ENCODE measurements around the gene ERICH2.
"Not testable (repeated sequence)": the region's sequence is repeated elsewhere in the genome, so short reads cannot be mapped to it uniquely, and the experiment has no call there.

The ERICH2 gene

DNA sequence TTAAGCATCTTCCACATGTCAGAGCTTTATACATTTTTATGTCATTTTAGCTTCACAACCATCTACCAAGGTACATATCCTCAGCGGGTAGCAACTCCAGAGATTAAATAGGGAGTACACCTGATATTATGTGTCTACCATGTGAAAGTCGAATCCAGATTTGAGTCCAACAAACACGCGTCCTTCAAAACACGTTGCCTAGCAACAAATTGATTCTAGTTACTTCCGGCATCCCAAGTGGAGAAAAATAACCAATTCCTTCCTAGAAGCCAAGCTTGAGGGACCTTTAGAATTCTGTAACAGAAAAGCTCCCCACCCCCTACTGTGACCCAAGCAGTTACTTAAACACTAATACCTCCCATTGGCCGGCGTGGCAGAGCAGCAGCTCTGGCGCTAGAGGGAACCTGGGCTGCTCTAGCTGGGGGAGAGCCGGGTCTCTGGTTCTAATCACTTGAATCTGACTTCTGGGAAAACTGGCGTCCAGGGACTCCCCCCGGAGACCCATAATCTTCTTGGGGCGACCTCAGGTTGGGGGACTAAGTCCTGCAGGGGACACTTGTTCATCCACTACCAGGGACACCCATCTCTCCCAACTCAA lies at the start of gene ERICH2:
Gene ERICH2 (plus strand): TSS at position 371 of the 598 bp plus-strand sequence. CDS start 304 bp downstream, outside the sequence.
- peak; percentile 79 for DNase-seq

DNA sequence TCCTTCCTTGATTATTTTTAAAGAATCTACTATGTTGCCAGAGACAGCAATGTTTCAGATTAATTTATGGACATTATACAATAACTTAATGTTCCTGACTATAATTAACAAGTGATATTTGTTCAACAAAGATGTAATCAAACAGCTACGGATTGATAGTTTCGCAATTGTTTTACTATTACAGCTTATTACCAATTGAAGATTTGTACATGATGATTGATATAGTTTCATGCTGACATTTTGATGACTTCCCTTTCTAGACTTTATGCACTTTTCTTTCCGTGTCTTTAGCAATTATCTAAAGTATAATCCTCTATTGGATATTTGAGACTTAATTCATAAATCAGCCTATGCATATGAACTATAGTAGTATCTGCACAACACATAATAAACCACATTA lies 48.5 kb upstream of the ERICH2 start:
- no peak for DNase-seq

- no peak for DNase-seq
These were observed 47.9 kb upstream of the ERICH2 start for GRCh38 chr2:170722301-170722700.

GRCh38 chr2:170723446-170723958 lies 46.7 kb upstream of the ERICH2 start:
- DNase-seq = no peak

DNA sequence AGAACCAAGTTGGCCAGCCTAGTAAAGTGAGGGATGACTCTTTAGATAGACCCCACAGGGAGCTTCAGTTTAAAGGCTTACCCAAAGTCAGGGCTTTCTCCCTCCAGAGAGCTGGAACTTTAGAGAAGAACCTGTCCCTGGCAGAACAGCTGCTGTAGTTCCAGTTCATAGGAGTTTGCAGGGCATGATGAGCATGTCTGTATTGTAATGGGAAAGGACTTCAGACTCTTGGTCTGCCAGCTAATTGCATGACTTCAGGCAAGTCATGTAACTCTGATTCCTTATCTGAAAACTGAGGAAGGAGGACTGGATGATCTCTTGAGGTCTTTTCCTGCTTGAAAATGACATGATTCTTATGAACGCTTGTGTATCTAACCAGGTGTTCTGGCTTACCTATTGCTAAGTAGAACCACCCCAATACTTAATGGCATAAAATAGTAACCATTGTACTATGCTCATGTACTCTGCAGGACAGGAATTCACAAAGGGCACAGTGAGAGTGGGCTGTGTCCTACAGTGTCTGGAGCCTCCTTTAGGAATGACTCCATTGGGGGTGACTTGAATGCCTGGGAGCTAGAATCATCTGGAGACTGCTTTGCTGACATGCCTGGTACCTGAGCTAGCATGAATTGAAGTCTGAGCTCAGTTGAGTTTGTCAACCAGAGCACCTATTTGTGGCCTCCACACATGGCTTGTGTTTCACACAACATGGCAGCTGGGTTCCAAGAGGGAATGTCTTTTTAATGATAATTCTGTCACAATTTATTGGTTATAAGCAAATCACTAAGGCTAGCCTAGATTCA lies 36.2 kb upstream of the ERICH2 start:
- no peak for DNase-seq

DNA sequence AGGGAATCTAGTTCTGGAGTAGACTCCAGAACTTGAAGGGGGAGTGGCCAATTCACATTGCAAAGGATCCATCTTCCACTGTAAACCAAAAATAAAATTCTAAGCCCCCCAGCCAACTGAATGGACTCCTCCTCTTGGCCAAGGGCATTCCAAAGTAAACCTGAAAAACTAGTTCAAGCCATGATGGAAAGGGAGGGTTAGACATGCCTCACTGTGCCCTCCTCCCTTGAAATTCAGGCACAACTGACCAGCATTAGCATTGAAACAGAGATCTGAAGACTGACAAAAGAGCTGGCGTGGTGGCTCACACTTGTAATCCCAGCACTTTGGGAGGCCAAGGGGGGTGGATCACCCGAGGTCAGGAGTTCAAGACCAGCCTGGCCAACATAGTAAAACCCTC lies 35.6 kb upstream of the ERICH2 start:
- not testable (repeated sequence) for DNase-seq

GRCh38 chr2:170736628-170737027 lies 33.5 kb upstream of the ERICH2 start:
- DNase-seq = no peak

DNA sequence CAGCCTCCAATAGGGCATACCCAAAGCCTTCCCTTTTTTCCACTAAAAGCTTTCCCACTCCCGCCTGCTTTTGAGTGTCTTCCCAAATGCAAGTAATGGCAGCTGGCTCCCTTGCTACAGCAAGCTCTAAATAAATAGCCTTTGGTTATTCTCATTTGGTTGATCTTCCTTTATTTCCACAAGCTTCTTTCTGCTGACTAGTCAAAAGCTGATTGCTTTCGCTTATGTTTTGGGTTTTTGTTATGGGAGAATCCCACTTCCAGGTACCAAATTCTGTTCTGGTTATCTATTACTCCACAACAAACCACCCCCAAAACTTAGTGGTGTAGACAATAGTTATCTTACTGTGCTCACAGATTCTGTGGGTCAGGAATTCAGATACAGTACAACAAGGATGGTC lies 32.8 kb upstream of the ERICH2 start:
- DNase-seq = no peak

- DNase-seq = no peak
These were observed 32.4 kb upstream of the ERICH2 start for GRCh38 chr2:170737821-170738220.

DNA sequence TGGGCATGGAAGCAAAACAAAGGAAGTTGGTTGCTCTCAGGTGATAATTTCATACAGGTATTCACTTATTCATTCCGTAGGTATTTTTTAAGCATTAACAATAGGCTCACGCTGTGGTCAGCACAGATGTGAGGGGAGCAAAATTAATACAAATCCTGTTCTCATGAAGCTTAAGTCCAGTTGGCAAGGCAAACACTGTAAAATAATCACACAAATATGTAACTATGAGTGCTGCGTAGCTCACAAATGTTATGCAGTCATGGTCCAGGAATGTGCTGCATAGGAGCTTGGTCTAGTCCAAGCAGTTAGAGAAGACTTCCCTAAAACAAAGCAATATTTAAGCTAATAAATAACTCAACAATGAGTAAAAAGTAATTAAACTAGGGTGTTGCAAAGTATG lies 31.1 kb upstream of the ERICH2 start:
- DNase-seq = no peak

DNA sequence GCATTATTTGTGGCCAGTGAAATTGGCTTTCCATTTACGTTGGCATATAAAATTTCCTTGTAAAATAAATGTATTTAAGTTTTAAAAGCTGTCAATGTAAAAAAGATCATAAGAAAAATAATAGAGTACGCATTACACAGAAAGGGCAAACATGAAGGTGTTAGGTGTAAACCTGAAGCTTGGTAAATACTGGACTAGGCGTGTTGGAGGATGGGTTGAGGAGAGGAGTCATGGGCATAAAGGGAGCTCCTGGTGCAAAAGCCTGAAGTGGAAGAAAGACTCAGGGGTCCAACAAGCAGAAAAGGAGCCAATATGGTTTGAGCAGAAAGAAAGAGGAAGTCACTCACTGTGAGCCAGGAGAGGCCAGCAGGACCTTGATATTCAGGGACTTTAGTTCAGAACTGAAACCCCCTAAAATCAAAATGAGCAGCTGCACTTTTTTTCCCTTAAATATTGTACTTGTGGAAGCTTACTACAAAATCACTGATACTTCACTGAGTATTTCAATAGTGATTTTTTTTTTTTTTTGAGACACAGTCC lies 30.6 kb upstream of the ERICH2 start:
- DNase-seq = no peak

DNA sequence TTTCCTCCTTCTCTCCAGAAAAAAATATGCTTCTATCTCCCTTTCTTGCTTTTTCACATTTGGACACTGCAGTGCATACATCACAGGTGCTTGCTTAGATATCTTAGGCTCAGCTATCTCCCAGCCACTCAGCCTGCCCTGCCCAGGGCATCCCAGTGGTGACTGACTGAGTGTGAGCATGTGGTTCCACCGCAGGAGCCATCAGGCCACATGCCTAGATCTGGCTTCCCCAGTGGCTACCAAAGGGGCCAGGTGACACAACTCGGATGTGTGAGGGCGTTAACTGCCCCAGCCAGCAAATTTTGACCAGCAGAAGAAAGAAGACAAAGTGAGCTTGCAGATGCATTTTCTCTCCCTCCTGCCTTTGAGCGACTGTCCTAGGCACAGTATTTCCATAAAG lies 29.5 kb upstream of the ERICH2 start:
- no peak for DNase-seq

DNA sequence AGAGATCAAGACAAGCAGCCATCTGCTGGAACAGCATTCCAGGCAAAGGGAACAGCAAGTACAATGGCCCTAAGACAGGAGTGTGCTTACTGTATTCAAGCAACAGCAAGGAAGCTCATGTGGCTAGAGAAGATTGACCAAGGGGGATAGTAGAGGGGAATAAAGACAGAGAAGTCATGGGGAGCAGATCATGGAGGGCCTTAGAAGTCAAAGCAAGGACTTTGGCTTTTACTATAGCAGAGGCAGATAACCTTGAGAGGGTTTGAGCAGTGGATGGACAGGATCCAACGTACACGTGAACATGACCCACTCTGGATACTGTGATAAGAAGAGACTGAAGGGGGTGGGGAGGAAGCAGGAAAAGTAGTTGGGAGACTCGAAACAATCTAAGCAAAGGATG lies 28.2 kb upstream of the ERICH2 start:
- DNase-seq = no peak

DNA sequence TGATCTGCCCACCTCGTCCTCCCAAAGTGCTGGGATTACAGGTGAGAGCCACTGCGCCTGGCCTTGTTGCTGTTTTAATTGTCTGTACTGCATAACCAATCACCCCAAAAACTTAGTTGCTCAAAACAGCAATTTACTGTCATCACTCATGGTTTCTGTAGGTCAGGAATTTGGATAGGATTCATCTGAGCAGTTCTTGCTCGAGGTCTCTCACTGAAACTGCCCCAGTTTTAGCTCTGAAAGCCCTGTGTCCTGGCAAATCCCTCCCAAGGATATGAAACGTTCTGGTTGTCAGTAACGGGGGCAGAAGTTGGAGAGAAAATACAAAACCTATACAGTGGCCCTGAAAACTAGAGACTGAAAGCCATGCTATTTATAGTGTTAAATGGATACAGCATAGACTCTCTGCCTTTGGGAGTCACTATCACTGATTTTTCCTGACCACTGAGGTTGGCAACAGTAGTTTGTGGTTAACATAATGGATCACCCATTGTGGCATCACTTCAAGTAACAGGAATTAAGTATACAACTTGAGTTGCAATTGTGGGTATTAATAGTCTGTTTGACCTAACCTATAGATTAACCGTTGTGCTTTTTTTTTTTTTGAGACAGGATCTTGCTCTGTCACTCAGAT lies 27.2 kb upstream of the ERICH2 start:
- DNase-seq = no peak

DNA sequence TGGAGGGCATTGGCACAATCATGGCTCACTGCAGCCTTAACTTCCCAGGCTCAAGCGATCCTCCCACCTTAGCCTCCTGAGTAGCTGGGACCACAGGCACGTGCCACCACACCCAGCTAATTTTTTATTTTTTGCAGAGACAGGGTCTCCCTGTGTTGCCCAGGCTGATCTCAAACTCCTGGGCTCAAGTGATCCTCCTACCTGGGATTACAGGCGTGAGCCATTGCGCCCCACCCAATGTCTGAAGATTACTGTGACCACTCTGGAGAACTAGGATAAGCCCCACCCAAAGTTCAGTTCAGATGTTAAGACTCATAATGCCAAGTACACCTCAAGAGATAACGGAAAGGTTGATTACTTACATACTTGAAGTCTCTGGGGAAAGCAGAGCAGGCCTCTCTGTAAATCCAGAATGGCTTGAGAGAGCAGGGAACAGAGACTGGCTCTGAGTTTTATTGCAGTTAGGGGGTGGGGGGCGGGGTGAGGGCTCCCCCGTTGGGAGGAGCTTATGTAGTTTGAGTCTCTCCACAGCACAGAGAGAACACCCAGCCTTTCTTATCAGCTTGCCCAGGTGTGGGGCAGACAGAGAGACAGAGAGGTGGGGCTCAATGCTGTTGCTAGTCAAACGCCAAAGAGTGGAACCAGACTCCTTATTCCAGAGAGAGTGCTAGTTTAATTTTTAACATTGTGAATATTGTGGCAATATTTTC lies 26.5 kb upstream of the ERICH2 start:
- no peak for DNase-seq

DNA sequence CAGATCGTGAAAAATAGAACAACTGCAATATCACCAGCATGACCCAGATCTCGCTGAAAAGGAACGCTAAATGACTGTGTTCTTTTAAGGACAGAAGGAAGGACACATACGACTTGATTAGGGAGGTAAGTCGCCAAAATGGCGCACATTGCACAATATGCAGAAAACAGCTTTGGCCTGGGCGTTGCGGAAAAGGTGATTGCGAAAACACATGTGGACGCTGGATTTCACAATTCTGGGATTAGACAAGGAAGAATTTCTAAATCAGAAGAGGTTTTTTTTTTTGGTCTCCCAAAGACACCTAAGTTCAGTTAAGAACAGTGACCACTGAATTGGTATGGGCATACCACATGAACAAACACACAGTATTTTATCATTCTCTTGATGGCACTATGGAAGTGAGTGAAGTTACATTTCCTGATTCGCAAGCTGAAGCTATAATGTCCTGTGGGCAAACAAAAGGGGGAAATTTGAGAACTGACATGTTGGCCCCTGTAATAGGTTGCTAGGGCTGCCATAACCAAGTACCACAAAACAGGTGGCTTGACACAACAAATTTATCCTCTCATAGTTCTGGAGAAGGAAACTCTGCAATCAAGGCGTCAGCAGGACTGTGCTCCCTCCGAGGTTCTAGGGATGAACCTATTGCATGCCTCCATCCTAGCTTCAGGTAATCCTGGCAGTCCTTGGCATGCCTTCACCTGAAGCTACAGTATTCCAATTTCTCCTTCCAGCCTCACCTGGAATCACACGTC lies 25.8 kb upstream of the ERICH2 start:
- DNase-seq = no peak

DNA sequence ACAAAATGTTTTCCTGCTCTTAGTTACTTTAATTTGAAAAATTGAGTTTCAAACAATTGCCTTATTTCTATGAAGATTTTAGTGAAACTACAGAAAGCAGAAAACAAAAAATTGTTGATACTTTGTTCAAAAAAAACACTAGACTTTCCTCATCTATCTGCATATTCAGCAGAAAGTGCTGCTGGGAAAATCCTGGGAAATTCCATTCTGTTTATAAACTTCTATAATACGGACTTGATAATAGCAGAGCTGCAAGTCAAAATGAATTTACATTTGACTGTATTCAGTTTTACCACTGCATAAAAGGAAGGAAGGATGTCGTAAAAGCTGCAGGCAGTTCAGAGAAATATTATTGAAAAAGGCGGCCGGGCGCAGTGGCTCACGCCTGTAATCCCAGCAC lies 24.9 kb upstream of the ERICH2 start:
- DNase-seq = no peak

- no peak for DNase-seq
These were observed 22.3 kb upstream of the ERICH2 start for GRCh38 chr2:170747921-170748320.

- DNase-seq = not testable (repeated sequence)
These were observed 18.6 kb upstream of the ERICH2 start for GRCh38 chr2:170751555-170751954.

DNA sequence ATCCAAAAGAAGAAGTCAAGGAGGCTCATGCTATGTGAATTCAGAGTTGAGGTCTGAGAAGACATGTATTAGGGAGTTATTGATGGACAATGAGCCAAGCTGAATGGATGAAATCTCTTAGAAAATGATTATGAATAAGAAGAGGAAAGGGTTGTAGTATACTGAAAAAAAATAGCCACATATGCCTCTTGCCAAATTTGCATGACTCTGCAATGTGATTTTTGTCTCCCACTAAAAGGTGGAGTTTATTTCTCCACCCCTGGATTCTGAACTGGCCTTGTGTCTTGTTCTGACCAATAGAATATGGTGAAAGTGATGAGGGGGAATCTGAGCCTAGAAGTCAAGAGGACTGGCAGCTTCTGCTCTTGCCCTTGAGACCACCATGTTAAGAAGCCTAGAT lies 8.6 kb upstream of the ERICH2 start:
- no peak for DNase-seq

DNA sequence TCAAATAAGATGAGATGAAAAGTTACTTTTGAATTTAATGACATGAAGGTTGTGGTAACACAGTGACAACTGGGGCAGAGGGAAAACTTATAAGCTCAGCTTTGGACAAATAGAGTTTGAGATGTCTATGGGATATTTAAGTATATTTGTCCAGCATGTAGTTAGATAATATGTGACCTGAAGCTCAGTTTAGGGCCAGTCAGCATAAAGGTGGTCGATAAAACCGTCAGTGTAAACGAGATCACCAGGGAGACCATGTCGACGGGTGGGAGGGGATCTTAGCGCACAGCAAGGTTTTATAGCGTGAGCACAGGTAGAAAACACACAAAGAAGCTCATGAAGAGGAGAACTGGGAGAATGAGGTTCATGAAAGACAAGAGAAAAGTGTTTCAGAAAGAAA lies 7.4 kb upstream of the ERICH2 start:
- DNase-seq = no peak

GRCh38 chr2:170763232-170763631 lies 6.9 kb upstream of the ERICH2 start:
- DNase-seq = no peak

Data from DMS79 treated with DMSO at 0.1 percent for 48 hours (cell line).